HCT116 (cell line): Measurements from ENCODE around the gene SSR1. TPM values are rescaled to one million over a fixed set of nuclear protein-coding genes. Genes with fewer than 3 reads are reported as not detected.

ENCODE experiments used
- ATAC-seq: fragments of 200-7000 bp; cut with Tn5 transposase; 2 replicates; pipeline ENCODE4 v1.9.1; 2020; ENCODE audit warnings: mild to moderate bottlenecking, moderate library complexity
- BruUV-seq: library from RNA; stranded (reverse); fragments of 400-500 nt; replicated peaks from 2 replicates; lab custom pipeline; 2021; lab: Mats Ljungman, UMichigan
- CTCF ChIA-PET: fragments of 300-600 bp; sonication (Branson Sonifier 250); formaldehyde crosslinking; loops from one replicate; lab custom pipeline; 2021; ENCODE audit warnings: antibody characterized with exemption; lab: Charles Lee
- POLR2A ChIA-PET: fragments of 300-600, 350-600 bp; sonication (Branson Sonifier 250); formaldehyde crosslinking; loops from one replicate; lab custom pipeline; 2021; ENCODE audit warnings: antibody characterized with exemption; lab: Charles Lee
- RAD21 ChIA-PET, 2 experiments: fragments of 300-600 bp; sonication (Branson Sonifier 250); formaldehyde crosslinking; loops; one replicate each; lab custom pipeline; 2023; ENCODE audit warnings: low total read pairs in 2 of 2; ENCODE audit not compliant: uncharacterized antibody in 2 of 2, unreplicated experiment in 2 of 2, low non-redundant PET in 1 of 2; lab: Charles Lee
- DNase-seq: peaks from one replicate; pipeline ENCODE4 v3.0.0-alpha.2; 2010; ENCODE audit warnings: low read depth, low spot score
- H2AFZ ChIP-seq: fragments of 200-600 bp; shearing (Covaris generic), sonication (generic); 2 replicates; pipeline ENCODE4 v1.6.1; 2017; ENCODE audit warnings: low read depth, mixed run types, mixed read lengths, antibody characterized with exemption, low read length; ENCODE audit not compliant: poor library complexity, severe bottlenecking
- H3K27ac ChIP-seq: 2 replicates; pipeline ENCODE4 v1.5.1; 2012; ENCODE audit warnings: low read depth, low read length
- H3K27me3 ChIP-seq: fragments of 200-600 bp; sonication (generic); 2 replicates; pipeline ENCODE4 v1.6.1; 2016; ENCODE audit warnings: mixed run types, low read length, mixed read lengths; ENCODE audit not compliant: insufficient read depth
- H3K36me3 ChIP-seq, 2 experiments: fragments of 200-500 bp in 1 of 2; fragments of 200-600 bp in 1 of 2; sonication (Bioruptor generic) in 1 of 2; sonication (generic) in 1 of 2; 2 replicates each; pipeline versions ENCODE4 v1.5.1 to v1.6.1; 2014 to 2016; ENCODE audit warnings: low read length in 2 of 2, inconsistent platforms in 1 of 2, mixed read lengths in 1 of 2, mixed run types in 1 of 2; ENCODE audit not compliant: insufficient read depth in 2 of 2, control insufficient read depth in 1 of 2
- H3K4me1 ChIP-seq, 2 experiments: fragments of 200-600 bp in 1 of 2; sonication (generic) in 1 of 2; 2 replicates each; pipeline versions ENCODE4 v1.5.1 to v1.6.1; 2012 to 2017; ENCODE audit warnings: low read length in 2 of 2, inconsistent platforms in 1 of 2, mild to moderate bottlenecking in 1 of 2, mixed read lengths in 1 of 2, mixed run types in 1 of 2, moderate library complexity in 1 of 2; ENCODE audit not compliant: insufficient read depth in 2 of 2, control insufficient read depth in 1 of 2
- H3K4me2 ChIP-seq: fragments of 200-600 bp; sonication (generic); 2 replicates; pipeline ENCODE4 v1.6.1; 2017; ENCODE audit warnings: mixed run types, low read length, mixed read lengths
- H3K4me3 ChIP-seq, 2 experiments: fragments of 200-600 bp in 1 of 2; sonication (generic) in 1 of 2; replicated peaks in 1 of 2; 2 replicates each; pipeline ENCODE4 v1.5.1; 2011 to 2016; ENCODE audit warnings: low read length in 2 of 2, control low read depth in 1 of 2, low read depth in 1 of 2, mild to moderate bottlenecking in 1 of 2, mixed read lengths in 1 of 2, mixed run types in 1 of 2
- H3K79me2 ChIP-seq: fragments of 200-600 bp; sonication (generic); 2 replicates; pipeline ENCODE4 v1.6.1; 2017; ENCODE audit warnings: mild to moderate bottlenecking, mixed run types, low read length, moderate library complexity, mixed read lengths; ENCODE audit not compliant: insufficient read depth
- H3K9ac ChIP-seq: fragments of 200-600 bp; sonication (generic); 2 replicates; pipeline ENCODE4 v1.6.1; 2016; ENCODE audit warnings: low read length, mixed read lengths
- H3K9me2 ChIP-seq: fragments of 200-600 bp; sonication (generic), shearing (Covaris generic); 2 replicates; pipeline ENCODE4 v1.6.1; 2017; ENCODE audit warnings: mixed run types, mild to moderate bottlenecking, moderate library complexity; ENCODE audit not compliant: insufficient read depth
- H3K9me3 ChIP-seq, 2 experiments: fragments of 200-500 bp in 1 of 2; fragments of 200-600 bp in 1 of 2; sonication (Bioruptor generic) in 1 of 2; sonication (generic) in 1 of 2; 2 replicates each; pipeline ENCODE4 v1.6.1; 2014 to 2017; ENCODE audit warnings: low read length in 2 of 2, mixed read lengths in 2 of 2, inconsistent platforms in 1 of 2, low read depth in 1 of 2, mild to moderate bottlenecking in 1 of 2, mixed run types in 1 of 2, moderate library complexity in 1 of 2; ENCODE audit not compliant: control insufficient read depth in 1 of 2, insufficient read depth in 1 of 2
- H4K20me1 ChIP-seq: fragments of 200-600 bp; sonication (generic), shearing (Covaris generic); 2 replicates; pipeline ENCODE4 v1.6.1; 2017; ENCODE audit warnings: mixed run types, mild to moderate bottlenecking, moderate library complexity; ENCODE audit not compliant: insufficient read depth
- CBX3 ChIP-seq: IDR thresholded peaks from 2 replicates; pipeline ENCODE4 v1.6.1; 2012; ENCODE audit warnings: low read depth
- CEBPB ChIP-seq: IDR thresholded peaks from 2 replicates; pipeline ENCODE4 v1.6.1; 2012; ENCODE audit warnings: low read depth
- EGR1 ChIP-seq: IDR thresholded peaks from 2 replicates; pipeline ENCODE4 v1.6.1; 2012; ENCODE audit warnings: low read depth
- ELF1 ChIP-seq: IDR thresholded peaks from 2 replicates; pipeline ENCODE4 v1.6.1; 2012; ENCODE audit warnings: low read depth, borderline replicate concordance
- EZH2 ChIP-seq: fragments of 200-600 bp; sonication (generic); IDR thresholded peaks from 2 replicates; pipeline ENCODE4 v1.6.1; 2017; ENCODE audit warnings: antibody characterized with exemption, mixed run types
- EZH2phosphoT487 ChIP-seq: fragments of 200-600 bp; IDR thresholded peaks from 2 replicates; pipeline ENCODE4 v1.6.1; 2018; ENCODE audit warnings: antibody characterized with exemption, borderline replicate concordance
- FOSL1 ChIP-seq: IDR thresholded peaks from 2 replicates; pipeline ENCODE4 v1.6.1; 2012; ENCODE audit warnings: low read depth
- JUND ChIP-seq: IDR thresholded peaks from 2 replicates; pipeline ENCODE4 v1.6.1; 2012
- POLR2A ChIP-seq: IDR thresholded peaks from 2 replicates; pipeline ENCODE4 v1.7.0; 2011; ENCODE audit warnings: borderline replicate concordance; ENCODE audit not compliant: insufficient read depth, insufficient read length; ENCODE audit errors: extremely low read depth
- POLR2AphosphoS5 ChIP-seq: IDR thresholded peaks from 2 replicates; pipeline ENCODE4 v1.6.1; 2011; ENCODE audit warnings: mild to moderate bottlenecking, low read depth, low read length, moderate library complexity
- SIN3A ChIP-seq: IDR thresholded peaks from 2 replicates; pipeline ENCODE4 v1.6.1; 2012; ENCODE audit warnings: low read depth
- SRF ChIP-seq: IDR thresholded peaks from 2 replicates; pipeline ENCODE4 v1.6.1; 2012; ENCODE audit warnings: low read depth
- TCF7L2 ChIP-seq: IDR thresholded peaks from 2 replicates; pipeline ENCODE4 v1.7.0; 2011; ENCODE audit warnings: borderline replicate concordance, inconsistent platforms; ENCODE audit not compliant: insufficient read depth, insufficient read length; ENCODE audit errors: extremely low read depth
- YY1 ChIP-seq: IDR thresholded peaks from 2 replicates; pipeline ENCODE4 v1.6.1; 2011; ENCODE audit warnings: low read length, low read depth, moderate library complexity, mild to moderate bottlenecking; ENCODE audit not compliant: insufficient replicate concordance; ENCODE audit errors: extremely low read depth
- ZFX ChIP-seq: fragments of 450-650 bp; IDR thresholded peaks from 2 replicates; pipeline ENCODE4 v1.6.1; 2017
- intact Hi-C: fragments of 100-400 bp; cut with micrococcal nuclease; formaldehyde crosslinking; loops from 2 replicates; pipeline ENCODE4 v1.10.0; 2022
- total RNA-seq: library from RNA; stranded (reverse); gene quantifications from one replicate; pipeline ENCODE4 v1.2.1, GENCODE V29; 2021; ENCODE audit not compliant: unreplicated experiment
- TF ChIP-seq, protein P1 (sequence below): IDR thresholded peaks from 2 replicates; pipeline ENCODE4 v1.6.1; 2012

The SSR1 gene
- total RNA-seq, 1 experiment from 2014 or later, result 127 TPM

DNA sequence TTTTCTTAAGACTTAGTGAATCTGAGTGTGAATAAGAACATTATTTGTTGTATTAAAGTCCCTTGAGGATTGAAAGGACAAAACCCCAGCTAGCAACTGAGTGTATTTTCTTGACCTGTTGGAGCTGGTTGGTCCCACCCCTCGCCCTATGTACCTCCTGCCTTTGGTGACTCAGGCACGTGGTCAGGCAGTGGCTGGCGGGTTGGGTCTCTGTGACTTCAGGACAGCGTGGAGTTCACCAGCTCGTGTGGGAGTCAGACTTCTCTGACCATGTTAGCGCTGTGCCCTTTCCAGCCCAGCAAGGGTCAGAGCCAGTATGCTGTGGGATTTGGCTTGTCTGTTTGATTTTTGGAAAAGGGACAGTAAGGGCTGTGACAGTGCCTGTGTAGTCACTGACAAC, 93.7 kb downstream of the SSR1 start:
- POLR2A ChIA-PET, result no interaction called here

DNA sequence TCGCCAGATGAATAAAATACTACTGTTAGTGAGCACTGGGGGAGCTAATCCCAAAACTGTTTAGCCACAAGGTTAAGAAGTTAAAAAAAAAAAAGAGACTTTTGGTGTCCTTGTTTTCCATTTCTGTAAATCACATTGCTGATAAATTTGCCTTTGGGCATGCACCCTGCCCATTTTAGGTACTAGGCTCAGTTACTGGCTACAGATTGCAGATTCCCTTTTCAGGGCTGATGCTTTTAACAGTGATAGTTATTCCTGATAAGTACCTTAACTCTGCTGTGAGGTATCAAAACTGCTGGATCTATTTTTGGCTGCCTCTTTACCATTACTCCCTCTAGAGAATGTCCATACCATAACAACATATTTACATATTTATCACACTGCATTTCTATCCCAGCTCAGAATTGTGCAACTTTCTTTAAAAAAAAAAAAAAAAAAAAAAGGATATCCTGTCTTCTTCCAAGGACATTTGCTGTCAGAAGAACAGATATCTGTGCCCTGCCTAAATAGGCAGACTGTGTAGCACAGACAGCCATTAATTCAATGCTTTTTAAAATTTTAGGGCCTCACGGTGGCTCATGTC, 94.5 kb downstream of the SSR1 start:
- H3K36me3 ChIP-seq, result peaks cover 0 to 9% of the 10 kb centered on the region in 2 experiments
- TF ChIP-seq POLR2AphosphoS5 (no peak), SIN3A (no peak), JUND (no peak), EGR1 (no peak), CBX3 (no peak), SRF (no peak), YY1 (no peak), EZH2phosphoT487 (no peak), EZH2 (no peak), FOSL1 (no peak), ELF1 (no peak), TCF7L2 (no peak), CEBPB (no peak), ZFX (no peak), POLR2A (no peak)
- TF ChIP-seq, protein P1, sequence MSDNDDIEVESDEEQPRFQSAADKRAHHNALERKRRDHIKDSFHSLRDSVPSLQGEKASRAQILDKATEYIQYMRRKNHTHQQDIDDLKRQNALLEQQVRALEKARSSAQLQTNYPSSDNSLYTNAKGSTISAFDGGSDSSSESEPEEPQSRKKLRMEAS, result no peak

More for the DNA sequence above, 93.7 kb downstream of the SSR1 start:
- RAD21 ChIA-PET, result no interaction called here
- CTCF ChIA-PET, result no interaction called here
- Histone ChIP-seq H3K9ac (no peak overlapping the region), H3K27me3 (no peaks in the 10 kb centered on the region), H3K4me1 (peaks cover 2 to 22% of the 10 kb centered on the region in 2 experiments; a peak in 3 of 4 replicates), H3K79me2 (no peaks in the 10 kb centered on the region; the same call in 1 of the 2 replicates), H4K20me1 (no peaks in the 10 kb centered on the region; the same call in 1 of the 2 replicates), H3K36me3 (peaks cover 0 to 5% of the 10 kb centered on the region in 2 experiments), H3K27ac (no peak overlapping the region), H3K9me3 (no peaks in the 10 kb centered on the region), H3K4me3 (no peak overlapping the region), H3K9me2 (no peaks in the 10 kb centered on the region), H3K4me2 (no peak overlapping the region), H2AFZ (no peak overlapping the region)
- intact Hi-C loops, result no loop called here
- DNase-seq (no peak), ATAC-seq (peak; percentile 74)
- TF ChIP-seq CEBPB, result no peak
- TF ChIP-seq, protein P1, result peak; percentile 39; the same call in 1 of the 2 replicates
- TF ChIP-seq, all 23 proteins: peak for 1
- no TSS peak for BruUV-seq

More for the DNA sequence above, 94.5 kb downstream of the SSR1 start:
- H3K4me3 ChIP-seq, result no peak overlapping the region
- ChIA-PET CTCF (no interaction called here), POLR2A (no interaction called here), RAD21 (no interaction called here)
- no peak overlapping the region for H3K4me2 ChIP-seq
- H3K27ac ChIP-seq, result no peak overlapping the region
- no peaks in the 10 kb centered on the region for H3K9me3 ChIP-seq
- H2AFZ ChIP-seq, result no peak overlapping the region
- H3K4me1 ChIP-seq, result peaks cover 2 to 22% of the 10 kb centered on the region in 2 experiments; a peak in 3 of 4 replicates
- no peaks in the 10 kb centered on the region for H3K27me3 ChIP-seq
- no peak for ATAC-seq
- BruUV-seq, result no TSS peak
- H3K79me2 ChIP-seq, result no peaks in the 10 kb centered on the region; the same call in 1 of the 2 replicates
- intact Hi-C loops, result no loop called here
- H3K9me2 ChIP-seq, result no peaks in the 10 kb centered on the region
- no peaks in the 10 kb centered on the region for H4K20me1 ChIP-seq
- H3K9ac ChIP-seq, result no peak overlapping the region
- DNase-seq, result no peak
